HepG2 (cell line): Measurements from ENCODE around the gene PPP6R2. TPM values are rescaled to one million over a fixed set of nuclear protein-coding genes. Genes with fewer than 3 reads are reported as not detected.
A peak's percentile ranks its signal among the peaks of the same experiment; 100 is the strongest.

Experiments used
- FOSL2 ChIP-seq: sonication (generic); formaldehyde crosslinking; IDR thresholded peaks from 2 replicates; pipeline ENCODE4 v1.4.0; 2020; ENCODE audit warnings: missing genetic modification reagents
- MED1 ChIP-seq: sonication (generic); formaldehyde crosslinking; IDR thresholded peaks from 2 replicates; pipeline ENCODE4 v1.4.0; 2020; ENCODE audit warnings: missing genetic modification reagents
- PHF20 ChIP-seq: sonication (generic); formaldehyde crosslinking; IDR thresholded peaks from 2 replicates; pipeline ENCODE4 v1.5.0; 2020; ENCODE audit warnings: mild to moderate bottlenecking, missing genetic modification reagents
- RCOR2 ChIP-seq: IDR thresholded peaks from 2 replicates; pipeline ENCODE4 v1.6.1; 2016; ENCODE audit warnings: missing biosample characterization, missing genetic modification reagents
- SALL2 ChIP-seq: sonication (generic); formaldehyde crosslinking; IDR thresholded peaks from 2 replicates; pipeline ENCODE4 v1.8.1; 2023; ENCODE audit warnings: mild to moderate bottlenecking, missing genetic modification reagents, inconsistent platforms
- TMF1 ChIP-seq: sonication (generic); formaldehyde crosslinking; IDR thresholded peaks from 2 replicates; pipeline ENCODE4 v1.8.1; 2022; ENCODE audit warnings: low read depth, missing genetic modification reagents
- ZNF121 ChIP-seq: sonication (generic); formaldehyde crosslinking; IDR thresholded peaks from 2 replicates; pipeline ENCODE4 v1.5.0; 2020; ENCODE audit warnings: mild to moderate bottlenecking, missing genetic modification reagents
- ZNF256 ChIP-seq: sonication (generic); formaldehyde crosslinking; conservative IDR thresholded peaks from 2 replicates; pipeline ENCODE4 v1.4.0; 2020; ENCODE audit warnings: missing genetic modification reagents
- ZNF317 ChIP-seq: sonication (generic); formaldehyde crosslinking; IDR thresholded peaks from 2 replicates; pipeline ENCODE4 v1.5.0; 2020; ENCODE audit warnings: mild to moderate bottlenecking, missing genetic modification reagents
- ZNF331 ChIP-seq: sonication (generic); formaldehyde crosslinking; IDR thresholded peaks from 2 replicates; pipeline ENCODE4 v1.4.0; 2020; ENCODE audit warnings: missing genetic modification reagents
- ZNF567 ChIP-seq: sonication (generic); formaldehyde crosslinking; IDR thresholded peaks from 2 replicates; pipeline ENCODE4 v1.8.1; 2023; ENCODE audit warnings: mild to moderate bottlenecking, missing genetic modification reagents, borderline replicate concordance
- ZNF598 ChIP-seq: sonication (generic); formaldehyde crosslinking; IDR thresholded peaks from 2 replicates; pipeline ENCODE4 v1.5.1; 2020; ENCODE audit warnings: mild to moderate bottlenecking, missing genetic modification reagents, borderline replicate concordance
- polyA plus RNA-seq, 8 experiments: library from polyadenylated mRNA; depleted of rRNA in 3 of 8; stranded (reverse) in 7 of 8; unstranded in 1 of 8; fragments of >200 nt; fragmentation: Illumina TruSeq in 4 of 8; extraction: Trizol in 4 of 8; gene quantifications; 2 replicates each; pipeline versions ENCODE4 v1.2.1 to v1.2.3, GENCODE V29; 2011 to 2016; ENCODE audit warnings: low read depth in 4 of 8, missing spikeins in 1 of 8, mixed read lengths in 1 of 8; ENCODE audit not compliant: insufficient read depth in 1 of 8
- total RNA-seq, 5 experiments: library from RNA; depleted of rRNA; stranded (reverse); fragments of >200 nt; fragmentation: Illumina TruSeq; extraction: Trizol; gene quantifications; 2 replicates each; pipeline ENCODE4 v1.2.3, GENCODE V29; 2016; ENCODE audit warnings: low read depth in 1 of 5
- TF ChIP-seq, protein P1 (sequence below): IDR thresholded peaks from 2 replicates; pipeline ENCODE4 v1.6.1; 2016; ENCODE audit warnings: control low read depth
- TF ChIP-seq, protein P2 (sequence below): sonication (generic); formaldehyde crosslinking; IDR thresholded peaks from 2 replicates; pipeline ENCODE4 v1.8.0; 2022; ENCODE audit warnings: mild to moderate bottlenecking, missing genetic modification reagents, borderline replicate concordance

Gene PPP6R2
- total and polyA plus RNA-seq, 2 of the 13 experiments (the other 11 are each of a cell fraction or from before 2014, with no cell fraction given), result 55.0 to 102 TPM

DNA sequence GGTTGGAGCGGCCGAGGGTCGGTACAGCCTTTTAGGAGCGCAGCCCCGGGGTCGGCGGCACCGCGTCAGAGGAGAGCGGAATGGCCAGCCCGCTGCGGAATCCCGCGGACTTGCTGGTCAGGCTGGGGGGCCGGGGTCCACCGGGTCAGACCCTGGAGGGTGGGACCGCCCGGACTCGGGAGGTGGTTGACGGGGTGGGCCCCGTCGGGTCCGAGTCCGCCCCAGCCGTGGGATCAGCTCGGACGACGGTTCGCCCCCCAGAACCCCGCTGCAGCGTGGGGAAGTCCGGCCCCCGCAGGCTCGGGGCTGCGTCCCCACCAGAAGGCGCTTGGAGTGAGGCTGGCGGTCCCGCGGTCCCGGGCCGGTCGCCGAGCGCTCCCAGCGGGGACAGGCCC, 137.9 kb downstream of the PPP6R2 start (continued):
- TF ChIP-seq FOSL2 (CRISPR knock-in tag) (no peak), PHF20 (no peak), ZNF331 (CRISPR knock-in tag) (no peak), ZNF256 (CRISPR knock-in tag) (no peak), RCOR2 (no peak), TMF1 (CRISPR knock-in tag) (0 out of 2 replicates have a peak, but pooled peaks have one; percentile 9), ZNF567 (0 out of 2 replicates have a peak, but pooled peaks have one; percentile 27), MED1 (no peak), SALL2 (CRISPR knock-in tag) (no peak), ZNF598 (peak; percentile 32; the same call in 1 of the 2 replicates), ZNF121 (CRISPR knock-in tag) (no peak), ZNF317 (no peak)
- TF ChIP-seq, protein P1, sequence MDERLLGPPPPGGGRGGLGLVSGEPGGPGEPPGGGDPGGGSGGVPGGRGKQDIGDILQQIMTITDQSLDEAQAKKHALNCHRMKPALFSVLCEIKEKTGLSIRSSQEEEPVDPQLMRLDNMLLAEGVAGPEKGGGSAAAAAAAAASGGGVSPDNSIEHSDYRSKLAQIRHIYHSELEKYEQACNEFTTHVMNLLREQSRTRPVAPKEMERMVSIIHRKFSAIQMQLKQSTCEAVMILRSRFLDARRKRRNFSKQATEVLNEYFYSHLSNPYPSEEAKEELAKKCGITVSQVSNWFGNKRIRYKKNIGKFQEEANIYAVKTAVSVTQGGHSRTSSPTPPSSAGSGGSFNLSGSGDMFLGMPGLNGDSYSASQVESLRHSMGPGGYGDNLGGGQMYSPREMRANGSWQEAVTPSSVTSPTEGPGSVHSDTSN (CRISPR knock-in tag), result no peak
- TF ChIP-seq, protein P2, sequence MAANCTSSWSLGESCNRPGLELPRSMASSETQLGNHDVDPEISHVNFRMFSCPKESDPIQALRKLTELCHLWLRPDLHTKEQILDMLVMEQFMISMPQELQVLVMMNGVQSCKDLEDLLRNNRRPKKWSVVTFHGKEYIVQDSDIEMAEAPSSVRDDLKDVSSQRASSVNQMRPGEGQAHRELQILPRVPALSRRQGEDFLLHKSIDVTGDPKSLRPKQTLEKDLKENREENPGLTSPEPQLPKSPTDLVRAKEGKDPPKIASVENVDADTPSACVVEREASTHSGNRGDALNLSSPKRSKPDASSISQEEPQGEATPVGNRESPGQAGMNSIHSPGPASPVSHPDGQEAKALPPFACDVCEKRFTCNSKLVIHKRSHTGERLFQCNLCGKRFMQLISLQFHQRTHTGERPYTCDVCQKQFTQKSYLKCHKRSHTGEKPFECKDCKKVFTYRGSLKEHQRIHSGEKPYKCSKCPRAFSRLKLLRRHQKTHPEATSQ, result no peak
